ENCODE measurements around the gene JUND. TPM values are rescaled to one million over a fixed set of nuclear protein-coding genes. Genes with fewer than 3 reads are reported as not detected.

Gene JUND
- total RNA-seq, 2 donors from 2014 or later, result 643 to 922 TPM

DNA sequence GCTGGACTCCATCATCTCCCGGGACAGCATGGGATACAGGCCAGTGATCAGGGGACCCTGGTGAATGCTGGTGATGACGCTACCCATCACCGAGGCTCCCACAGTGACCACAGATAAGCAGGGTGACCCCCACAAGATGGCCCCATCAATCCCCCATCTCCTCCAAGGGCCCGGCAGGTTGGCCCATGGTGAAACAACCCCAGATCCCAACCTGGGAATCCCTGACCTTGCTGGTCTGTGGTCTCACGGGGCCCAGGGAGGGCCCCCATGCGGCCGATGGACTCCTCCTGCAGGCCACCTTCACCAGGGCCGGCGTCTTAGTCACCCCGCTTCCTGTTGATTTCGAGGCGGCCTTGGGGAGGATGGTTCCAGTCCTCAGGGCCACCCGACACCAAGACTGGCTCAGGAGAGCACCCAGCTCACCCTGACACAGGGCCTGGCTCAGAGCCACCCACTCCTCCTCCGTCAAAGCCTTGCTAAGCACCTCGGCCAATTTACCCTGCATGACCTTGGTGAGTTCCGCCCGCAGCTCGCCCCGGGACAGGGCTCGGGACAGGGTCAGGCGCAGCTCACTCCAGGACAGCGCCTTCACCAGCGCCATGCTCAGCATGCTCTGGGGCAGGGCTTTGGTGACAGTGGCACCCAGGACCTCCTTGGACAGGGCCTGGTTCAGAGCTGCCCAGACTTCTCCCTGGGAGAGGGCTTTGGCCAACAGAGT lies 17.1 kb downstream of the JUND start:
- DNase-seq (ENCODE audit: low spot score) (no peak), ATAC-seq (ENCODE audit: insufficient number of reproducible peaks, low FRiP score, low read depth) (no peak)
- Histone ChIP-seq H3K27me3 (replicated peaks; ENCODE audit: insufficient read depth) (no peaks in the 10 kb centered on the region), H3K4me1 (ENCODE audit: control insufficient read depth in 1 of 2, low read depth in 2 of 2) (no peaks in the 10 kb centered on the region), H3K4me3 (no peak overlapping the region), H3K27ac (no peak overlapping the region), H3K36me3 (peaks cover 54% of the 10 kb centered on the region), H3K9me3 (no peaks in the 10 kb centered on the region)
- TF ChIP-seq, protein P1, sequence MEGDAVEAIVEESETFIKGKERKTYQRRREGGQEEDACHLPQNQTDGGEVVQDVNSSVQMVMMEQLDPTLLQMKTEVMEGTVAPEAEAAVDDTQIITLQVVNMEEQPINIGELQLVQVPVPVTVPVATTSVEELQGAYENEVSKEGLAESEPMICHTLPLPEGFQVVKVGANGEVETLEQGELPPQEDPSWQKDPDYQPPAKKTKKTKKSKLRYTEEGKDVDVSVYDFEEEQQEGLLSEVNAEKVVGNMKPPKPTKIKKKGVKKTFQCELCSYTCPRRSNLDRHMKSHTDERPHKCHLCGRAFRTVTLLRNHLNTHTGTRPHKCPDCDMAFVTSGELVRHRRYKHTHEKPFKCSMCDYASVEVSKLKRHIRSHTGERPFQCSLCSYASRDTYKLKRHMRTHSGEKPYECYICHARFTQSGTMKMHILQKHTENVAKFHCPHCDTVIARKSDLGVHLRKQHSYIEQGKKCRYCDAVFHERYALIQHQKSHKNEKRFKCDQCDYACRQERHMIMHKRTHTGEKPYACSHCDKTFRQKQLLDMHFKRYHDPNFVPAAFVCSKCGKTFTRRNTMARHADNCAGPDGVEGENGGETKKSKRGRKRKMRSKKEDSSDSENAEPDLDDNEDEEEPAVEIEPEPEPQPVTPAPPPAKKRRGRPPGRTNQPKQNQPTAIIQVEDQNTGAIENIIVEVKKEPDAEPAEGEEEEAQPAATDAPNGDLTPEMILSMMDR (IDR thresholded peaks at IDR 0.05), result no peak

DNA sequence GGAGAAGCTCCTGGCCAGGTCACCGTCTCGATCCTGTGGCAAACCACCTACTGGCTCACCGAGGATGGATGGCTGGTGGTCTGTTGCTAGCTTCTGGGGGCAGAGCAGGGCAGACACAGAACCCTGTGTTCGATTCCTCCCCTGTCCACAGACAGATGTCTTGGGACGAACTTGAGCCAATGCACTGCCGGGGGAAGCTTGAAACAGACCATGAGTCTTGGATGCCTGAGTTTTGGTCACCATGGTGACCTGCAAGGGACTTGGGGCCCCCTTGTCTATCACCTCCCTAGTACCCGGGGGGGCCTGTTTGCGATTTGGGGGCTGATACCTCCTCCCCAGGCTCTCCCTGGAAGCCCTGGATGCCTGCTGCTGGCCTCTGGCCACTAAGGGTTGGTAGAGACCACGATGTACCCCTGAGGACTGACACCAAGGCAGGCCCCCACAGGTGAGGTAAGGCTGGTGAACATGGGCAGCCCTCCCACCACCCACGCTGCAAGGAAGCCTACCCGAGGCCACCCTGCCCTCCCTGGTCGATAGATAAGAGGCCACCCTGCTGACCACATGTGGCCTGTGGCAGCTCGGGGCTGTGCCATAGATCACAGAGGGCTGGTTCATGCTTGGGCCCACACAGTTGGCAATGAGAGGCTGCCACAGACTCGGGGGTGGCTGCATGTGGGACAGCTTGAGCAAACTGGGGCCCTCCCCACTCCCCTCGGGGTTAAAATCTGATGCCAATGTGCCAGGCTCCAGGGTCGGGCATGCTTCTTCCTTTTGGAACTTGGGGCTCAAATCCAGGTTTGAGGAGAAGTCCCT lies 17.9 kb downstream of the JUND start:
- TF ChIP-seq, protein P1 (IDR thresholded peaks at IDR 0.05), result no peak
- Histone ChIP-seq H3K27me3 (replicated peaks; ENCODE audit: insufficient read depth) (no peaks in the 10 kb centered on the region), H3K36me3 (peaks cover 54% of the 10 kb centered on the region), H3K9me3 (no peaks in the 10 kb centered on the region), H3K4me1 (ENCODE audit: control insufficient read depth in 1 of 2, low read depth in 2 of 2) (no peaks in the 10 kb centered on the region), H3K27ac (no peak overlapping the region), H3K4me3 (no peak overlapping the region)
- no peak for DNase-seq (ENCODE audit: low spot score)
- ATAC-seq (ENCODE audit: insufficient number of reproducible peaks, low FRiP score, low read depth), result no peak

DNA sequence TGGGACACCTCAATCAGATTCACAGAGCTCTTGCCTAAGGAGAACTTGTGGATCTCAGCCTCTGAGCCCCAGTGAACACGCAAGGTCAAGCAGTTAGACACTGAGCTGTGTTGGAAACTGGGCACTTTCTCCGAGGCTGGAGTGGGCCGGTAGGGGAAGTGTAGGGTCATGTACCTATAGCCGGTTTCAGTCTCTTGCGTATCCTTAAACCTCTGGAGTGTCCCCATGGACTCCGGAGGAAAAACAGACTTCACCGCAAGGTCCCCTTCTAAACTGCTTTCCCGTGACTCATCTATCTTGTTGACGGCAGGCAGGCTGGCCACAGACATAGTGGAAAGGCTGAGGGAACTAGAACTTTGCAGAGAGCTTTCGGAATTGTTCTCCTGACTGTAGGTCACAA lies 18.5 kb downstream of the JUND start:
- Histone ChIP-seq H3K27me3 (replicated peaks; ENCODE audit: insufficient read depth) (no peaks in the 10 kb centered on the region), H3K36me3 (peaks cover 51% of the 10 kb centered on the region), H3K4me3 (no peak overlapping the region), H3K27ac (no peak overlapping the region), H3K4me1 (ENCODE audit: control insufficient read depth in 1 of 2, low read depth in 2 of 2) (no peaks in the 10 kb centered on the region), H3K9me3 (no peaks in the 10 kb centered on the region)
- TF ChIP-seq, protein P1 (IDR thresholded peaks at IDR 0.05), result no peak
- DNase-seq (ENCODE audit: low spot score) (no peak), ATAC-seq (ENCODE audit: insufficient number of reproducible peaks, low FRiP score, low read depth) (no peak)

- no peaks in the 10 kb centered on the region for H3K27me3 ChIP-seq (replicated peaks; ENCODE audit: insufficient read depth)
- H3K4me3 ChIP-seq, result no peak overlapping the region
- H3K4me1 ChIP-seq (ENCODE audit: control insufficient read depth in 1 of 2, low read depth in 2 of 2), result no peaks in the 10 kb centered on the region
- DNase-seq (ENCODE audit: low spot score) (no peak), ATAC-seq (ENCODE audit: insufficient number of reproducible peaks, low FRiP score, low read depth) (no peak)
- TF ChIP-seq, protein P1 (IDR thresholded peaks at IDR 0.05), result no peak
- H3K9me3 ChIP-seq, result no peaks in the 10 kb centered on the region
- peaks cover 47% of the 10 kb centered on the region for H3K36me3 ChIP-seq
- no peak overlapping the region for H3K27ac ChIP-seq
These were observed 19.3 kb downstream of the JUND start for GRCh38 chr19:18262144-18262543.

DNA sequence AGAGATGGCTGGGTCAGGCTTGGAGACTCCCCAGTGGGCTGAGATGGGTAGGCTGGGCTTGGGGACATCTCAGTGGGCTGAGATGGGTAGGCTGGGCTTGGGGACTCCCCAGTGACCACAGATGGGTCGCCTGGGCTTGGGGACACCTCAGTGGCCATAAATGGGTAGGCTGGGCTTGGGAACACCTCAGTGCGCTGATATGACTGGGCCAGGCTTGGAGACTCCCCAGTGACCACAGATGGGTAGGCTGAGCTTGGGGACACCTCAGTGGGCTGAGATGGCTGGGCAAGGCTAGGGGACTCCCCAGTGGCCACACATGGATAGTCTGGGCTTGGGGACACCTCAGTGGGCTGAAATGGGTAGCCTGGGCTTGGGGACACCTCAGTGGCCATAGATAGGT lies 19.9 kb downstream of the JUND start:
- Histone ChIP-seq H3K36me3 (peaks cover 42% of the 10 kb centered on the region), H3K9me3 (no peaks in the 10 kb centered on the region), H3K4me3 (no peak overlapping the region), H3K27ac (no peak overlapping the region), H3K4me1 (ENCODE audit: control insufficient read depth in 1 of 2, low read depth in 2 of 2) (no peaks in the 10 kb centered on the region), H3K27me3 (replicated peaks; ENCODE audit: insufficient read depth) (no peaks in the 10 kb centered on the region)
- ATAC-seq (ENCODE audit: insufficient number of reproducible peaks, low FRiP score, low read depth) (no peak), DNase-seq (ENCODE audit: low spot score) (no peak)
- TF ChIP-seq, protein P1 (IDR thresholded peaks at IDR 0.05), result no peak

Data from thoracic aorta (tissue), 2 donors.